HUES64 (cell line): ENCODE measurements around the gene GIPR.
"Not testable (repeated sequence)": the region's sequence is repeated elsewhere in the genome, so short reads cannot be mapped to it uniquely, and the experiment has no call there.

Experiments used
- H3K27ac ChIP-seq: 2 replicates; pipeline ENCODE4 v1.7.0; 2013; ENCODE audit warnings: low read depth, low read length, inconsistent platforms
- H3K27me3 ChIP-seq: 2 replicates; pipeline ENCODE4 v1.6.1; 2013; ENCODE audit warnings: mild to moderate bottlenecking, low read length; ENCODE audit not compliant: insufficient read depth
- H3K36me3 ChIP-seq: 2 replicates; pipeline ENCODE4 v1.6.1; 2013; ENCODE audit warnings: mild to moderate bottlenecking, low read length; ENCODE audit not compliant: insufficient read depth
- H3K4me1 ChIP-seq: 2 replicates; pipeline ENCODE4 v1.6.1; 2013; ENCODE audit warnings: mild to moderate bottlenecking, low read length, moderate library complexity; ENCODE audit not compliant: insufficient read depth
- H3K4me3 ChIP-seq: 2 replicates; pipeline ENCODE4 v1.5.1; 2013; ENCODE audit warnings: mild to moderate bottlenecking, low read length, moderate library complexity
- H3K9ac ChIP-seq: 2 replicates; pipeline ENCODE4 v1.6.1; 2013; ENCODE audit warnings: mild to moderate bottlenecking, low read depth, low read length
- H3K9me3 ChIP-seq: 2 replicates; pipeline ENCODE4 v1.6.1; 2013; ENCODE audit warnings: low read depth, low read length; ENCODE audit not compliant: insufficient read depth
- WGBS: fragments of 150-250, 120-280 bp; methylation state at CpG from one replicate; pipeline ENCODE4 v1.1.7; 2013; ENCODE audit warnings: missing lambda C conversion rate; 5-methylcytosine and 5-hydroxymethylcytosine counted together

Gene GIPR

GRCh38 chr19:45717131-45717982 is 49.3 kb downstream of the GIPR start:
- no peaks in the 10 kb centered on the region for H3K27me3 ChIP-seq
- H3K36me3 ChIP-seq, result peaks cover 29% of the 10 kb centered on the region
- peak overlapping the region; percentile 96 for H3K27ac ChIP-seq
- H3K4me3 ChIP-seq, result peak overlapping the region; percentile 93
- no peaks in the 10 kb centered on the region for H3K9me3 ChIP-seq
- 1% methylated on average over 51 of the region's 51 CpGs for WGBS
- peaks cover 19% of the 10 kb centered on the region for H3K4me1 ChIP-seq
- H3K9ac ChIP-seq, result peak overlapping the region; percentile 99

DNA sequence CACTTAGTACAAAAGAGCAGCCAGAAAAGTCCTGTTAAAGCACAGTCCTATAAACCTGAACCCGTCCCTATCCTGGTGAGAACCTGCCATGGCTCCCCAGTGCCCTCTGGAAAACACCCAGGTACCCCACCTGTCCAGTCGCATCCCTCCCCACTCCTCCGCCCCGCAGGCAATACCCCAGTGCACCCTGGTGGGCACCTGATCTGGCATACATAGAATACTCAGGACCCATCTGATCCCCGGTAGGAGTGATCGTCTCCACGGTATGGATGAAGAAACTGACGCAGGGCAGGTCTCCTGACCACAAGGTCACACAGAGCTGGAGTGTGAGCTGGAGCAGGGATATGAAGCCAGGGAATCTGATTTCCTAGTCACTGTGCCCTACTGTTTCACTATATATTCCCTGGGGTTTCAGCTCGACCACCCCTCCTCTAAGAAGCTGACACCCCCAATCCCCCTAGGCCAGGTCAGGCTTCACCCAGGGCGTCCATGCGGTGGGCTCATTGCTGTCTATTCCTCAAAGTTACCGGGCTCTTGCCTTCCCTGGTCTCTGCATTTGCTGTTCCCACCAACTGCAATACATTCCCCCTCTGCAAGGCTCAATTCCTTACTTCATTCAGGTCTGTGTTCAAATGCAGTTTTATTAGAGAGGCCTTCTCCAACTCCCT is 50.1 kb downstream of the GIPR start:
- H3K27ac ChIP-seq, result peak overlapping the region; percentile 96
- peaks cover 28% of the 10 kb centered on the region for H3K36me3 ChIP-seq
- H3K27me3 ChIP-seq, result no peaks in the 10 kb centered on the region
- H3K4me1 ChIP-seq, result peaks cover 19% of the 10 kb centered on the region
- WGBS, result 49% methylated on average over 12 of the region's 12 CpGs
- peak overlapping the region; percentile 79 for H3K9ac ChIP-seq
- H3K9me3 ChIP-seq, result no peaks in the 10 kb centered on the region
- peak overlapping the region; percentile 93 for H3K4me3 ChIP-seq

GRCh38 chr19:45720065-45720464 is 52.0 kb downstream of the GIPR start:
- not testable (repeated sequence) for H3K9ac ChIP-seq, H3K9me3 ChIP-seq, H3K27ac ChIP-seq, H3K27me3 ChIP-seq, H3K4me3 ChIP-seq
- H3K36me3 ChIP-seq, result peaks cover 34% of the 10 kb centered on the region
- WGBS, result 94% methylated on average over 11 of the region's 11 CpGs
- H3K4me1 ChIP-seq, result peaks cover 16% of the 10 kb centered on the region

GRCh38 chr19:45728683-45729082 is 60.7 kb downstream of the GIPR start:
- not testable (repeated sequence) for H3K9me3 ChIP-seq, H3K4me3 ChIP-seq
- WGBS, result 94% methylated on average over 18 of the region's 18 CpGs

DNA sequence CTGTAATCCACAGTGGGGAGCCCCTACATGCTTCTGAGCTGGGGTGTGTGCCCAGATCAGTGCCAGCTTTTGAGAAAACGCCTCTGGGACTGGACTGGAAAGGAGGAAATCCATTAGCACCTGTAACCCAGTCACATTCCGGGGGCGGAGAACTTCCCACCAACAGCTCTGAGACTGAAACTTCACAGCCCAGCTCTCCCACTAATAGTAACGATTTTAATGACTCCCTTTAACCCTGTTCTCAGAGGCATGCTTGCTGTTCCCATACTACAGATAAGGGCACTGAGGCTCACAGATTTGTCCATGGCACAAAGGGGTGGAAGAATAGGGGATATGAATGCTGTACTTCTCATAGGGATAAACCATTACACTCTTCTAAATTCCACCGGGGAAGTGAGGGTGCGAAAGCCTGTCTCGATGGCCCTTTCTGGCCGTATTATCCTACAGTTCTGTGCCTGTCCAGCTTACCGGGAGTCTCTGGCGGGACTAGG is 61.8 kb downstream of the GIPR start:
- H3K9ac ChIP-seq, result peak overlapping the region; percentile 79
- no peaks in the 10 kb centered on the region for H3K27me3 ChIP-seq
- H3K4me3 ChIP-seq, result peak overlapping the region; percentile 87
- H3K9me3 ChIP-seq, result no peaks in the 10 kb centered on the region
- peak overlapping the region; percentile 6; the same call in 1 of the 2 replicates for H3K27ac ChIP-seq
- no peaks in the 10 kb centered on the region for H3K4me1 ChIP-seq
- no peaks in the 10 kb centered on the region for H3K36me3 ChIP-seq
- 5% methylated on average over 10 of the region's 10 CpGs for WGBS

More at GRCh38 chr19:45728683-45729082, 60.7 kb downstream of the GIPR start:
- H3K36me3 ChIP-seq, H3K27ac ChIP-seq, H3K27me3 ChIP-seq, H3K9ac ChIP-seq, H3K4me1 ChIP-seq: not testable (repeated sequence)

DNA sequence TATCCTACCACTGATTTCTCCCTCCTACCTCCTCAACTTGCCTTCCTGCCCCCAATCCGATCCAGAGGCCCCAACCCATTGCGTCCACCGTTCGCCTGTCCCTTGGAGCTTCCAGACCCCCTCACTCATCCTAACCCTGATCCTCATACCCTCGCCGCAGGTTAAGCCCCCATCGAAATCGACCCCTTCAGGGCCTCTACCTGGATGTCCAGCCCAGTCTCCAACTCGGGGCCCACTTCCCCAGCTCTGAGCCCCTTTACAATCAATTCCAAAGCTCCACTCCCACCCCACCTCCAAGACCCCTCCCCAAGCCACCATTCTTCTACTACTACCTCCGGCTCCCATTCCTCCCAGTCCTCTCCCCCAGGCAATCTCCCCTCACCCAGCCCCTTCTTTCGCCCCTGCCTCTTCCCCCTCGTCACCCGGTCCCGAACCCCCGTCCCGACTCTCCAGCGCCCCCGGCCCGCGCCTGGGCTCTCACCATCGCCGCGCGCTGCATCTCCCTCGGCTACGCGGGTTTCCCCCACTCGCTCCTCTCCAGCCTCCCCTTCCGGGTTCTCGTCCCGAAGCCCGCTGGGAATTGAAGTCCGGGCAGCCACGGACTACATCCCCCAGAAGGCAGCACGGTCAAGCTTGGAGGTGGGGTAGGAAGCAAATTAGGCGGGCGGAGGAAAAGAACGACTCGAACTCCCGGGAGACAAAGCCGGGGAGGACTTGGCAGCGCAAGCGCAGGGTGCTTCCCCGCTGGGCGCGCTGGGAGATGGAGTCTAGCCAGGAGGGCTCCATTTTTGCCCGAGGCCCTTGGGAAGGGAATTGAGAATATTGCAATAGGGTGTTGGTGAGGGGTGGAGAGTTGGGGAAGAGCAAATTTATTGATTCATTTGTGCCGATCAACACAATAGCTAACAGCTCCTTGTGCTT is 62.6 kb downstream of the GIPR start, which contains the start of gene FBXO46:
Gene FBXO46 (minus strand): TSS at position 529 of the 921 bp plus-strand sequence. CDS start 17,401 bp downstream, outside the sequence.
- peak within 1 kb of the TSS; percentile 79 for H3K9ac ChIP-seq
- H3K4me3 ChIP-seq, result peak within 1 kb of the TSS; percentile 87
- no peaks in the 10 kb centered on the region for H3K36me3 ChIP-seq
- H3K27ac ChIP-seq, result peak within 1 kb of the TSS; percentile 50
- H3K9me3 ChIP-seq, result no peaks in the 10 kb centered on the region
- H3K27me3 ChIP-seq, result no peaks in the 10 kb centered on the region
- 2% methylated on average over 48 of the region's 48 CpGs for WGBS
- H3K4me1 ChIP-seq, result no peaks in the 10 kb centered on the region
